IMR-90 (cell line): ENCODE data around the gene ZBTB8OS.

Experiments
- CEBPB ChIP-seq: IDR thresholded peaks from 2 replicates; pipeline ENCODE4 v1.6.1; 2012; ENCODE audit warnings: low read depth, low read length, improper control_type of control experiment
- CHD1 ChIP-seq: IDR thresholded peaks from 2 replicates; pipeline ENCODE4 v1.6.1; 2012; ENCODE audit warnings: low read depth, low read length, improper control_type of control experiment
- CTCF ChIP-seq: conservative IDR thresholded peaks from 2 replicates; pipeline ENCODE4 v1.5.1; 2012; ENCODE audit warnings: mild to moderate bottlenecking, low read depth, low read length, improper control_type of control experiment
- FOS ChIP-seq: fragments of 150-350 bp; IDR thresholded peaks from 2 replicates; pipeline ENCODE4 v1.6.1; 2016; ENCODE audit warnings: low read depth, low read length
- MAFK ChIP-seq: IDR thresholded peaks from 2 replicates; pipeline ENCODE4 v1.6.1; 2012; ENCODE audit warnings: low read depth, low read length, improper control_type of control experiment
- MXI1 ChIP-seq: IDR thresholded peaks from 2 replicates; pipeline ENCODE4 v1.6.1; 2012; ENCODE audit warnings: low read depth, mild to moderate bottlenecking, low read length, moderate library complexity, borderline replicate concordance
- POLR2A ChIP-seq: IDR thresholded peaks from 2 replicates; pipeline ENCODE4 v1.6.1; 2012; ENCODE audit warnings: mild to moderate bottlenecking, low read depth, low read length
- SMC3 ChIP-seq: fragments of 150-350 bp; IDR thresholded peaks from 2 replicates; pipeline ENCODE4 v1.6.1; 2016; ENCODE audit warnings: low read depth, mild to moderate bottlenecking, antibody characterized with exemption, low read length, moderate library complexity
- USF2 ChIP-seq: fragments of 150-350 bp; IDR thresholded peaks from 2 replicates; pipeline ENCODE4 v1.6.1; 2017; ENCODE audit warnings: mild to moderate bottlenecking, antibody characterized with exemption, low read length, low read depth

- TF ChIP-seq CTCF = no peak
- TF ChIP-seq MXI1 = no peak
- TF ChIP-seq SMC3 = no peak
- TF ChIP-seq POLR2A = no peak
- TF ChIP-seq MAFK = no peak
- TF ChIP-seq CEBPB = no peak
- TF ChIP-seq CHD1 = no peak
- TF ChIP-seq FOS = no peak
- TF ChIP-seq USF2 = no peak
These were observed 14.7 kb downstream of the ZBTB8OS start for GRCh38 chr1:32635508-32636277.
